CD4-positive, alpha-beta T cell treated with Interferon gamma for 1 hour (primary cell): Measurements from ENCODE around the gene ZNF304.

ENCODE experiments used
- DNase-seq: peaks from one replicate; pipeline ENCODE4 v3.0.0-alpha.2; 2020

ZNF304 gene

GRCh38 chr19:57350877-57351805 is at the start of gene ZNF304:
TSS of gene ZNF304 (plus strand) at chr19:57351271. CDS start at chr19:57351665, 394 bp downstream.
- DNase-seq, result peak; percentile 85

GRCh38 chr19:57302020-57302465 is 49.0 kb upstream of the ZNF304 start:
- no peak for DNase-seq

GRCh38 chr19:57302727-57303401 is 48.2 kb upstream of the ZNF304 start:
- no peak for DNase-seq

GRCh38 chr19:57305056-57305455 is 46.0 kb upstream of the ZNF304 start:
- no peak for DNase-seq

GRCh38 chr19:57308514-57308913 is 42.6 kb upstream of the ZNF304 start:
- no peak for DNase-seq

- no peak for DNase-seq
These were observed 40.3 kb upstream of the ZNF304 start for GRCh38 chr19:57310792-57311191.

DNA sequence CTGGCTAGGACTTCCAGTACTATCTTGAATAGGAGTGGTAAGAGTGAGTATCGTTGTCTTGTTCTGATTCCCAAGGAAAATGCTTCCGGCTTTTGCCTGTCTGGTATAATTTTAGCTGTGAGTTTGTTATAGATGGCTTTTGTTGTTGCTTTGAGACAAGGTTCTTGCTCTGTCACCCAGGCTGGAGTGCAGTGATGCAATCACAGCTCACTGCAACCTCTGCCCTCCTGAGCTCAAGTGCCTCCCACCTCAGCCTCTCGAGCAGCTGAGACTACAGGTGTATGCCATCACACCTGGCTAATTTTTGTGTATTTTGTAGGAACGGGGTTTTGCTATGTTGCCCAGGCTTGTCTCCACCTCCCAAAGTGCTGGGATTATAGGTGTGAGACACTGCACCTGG is 36.9 kb upstream of the ZNF304 start:
- DNase-seq, result no peak

DNA sequence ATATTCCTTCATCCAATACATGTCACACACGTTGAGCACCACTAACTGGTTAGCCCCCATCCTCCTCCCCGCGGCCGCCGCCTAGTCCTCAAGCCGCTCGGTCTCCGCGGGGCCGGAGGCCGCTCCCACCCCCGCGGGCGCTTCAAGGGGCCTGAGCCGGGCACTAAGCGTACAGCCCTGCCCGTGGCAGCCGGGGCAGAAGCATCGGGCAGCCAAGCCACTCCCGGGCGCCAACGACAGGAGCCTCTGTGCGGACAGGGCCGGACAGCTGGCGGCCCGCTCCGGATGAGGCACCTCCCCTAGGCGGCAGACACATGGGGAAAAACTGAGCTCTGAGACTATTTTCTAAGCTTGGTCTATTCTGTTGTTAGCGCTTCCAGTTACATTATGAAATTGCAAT is 33.6 kb upstream of the ZNF304 start:
- no peak for DNase-seq

DNA sequence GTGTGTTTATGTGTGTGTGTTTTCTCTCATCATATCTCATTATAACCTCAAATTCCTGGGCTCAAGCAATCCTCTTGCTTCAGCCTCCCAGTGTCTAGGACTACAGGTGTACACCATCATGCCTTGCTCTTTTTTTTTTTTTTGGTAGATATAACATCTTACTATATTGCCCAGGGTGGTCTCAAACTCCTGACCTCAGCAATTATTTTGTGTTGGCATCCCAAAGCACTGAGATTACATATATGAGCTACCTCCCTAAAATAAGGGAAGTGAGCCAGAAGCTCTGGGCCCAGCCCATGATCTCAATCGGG is 31.2 kb upstream of the ZNF304 start:
- no peak for DNase-seq

GRCh38 chr19:57320180-57321084 is 30.6 kb upstream of the ZNF304 start, which contains the start of gene ZNF543:
TSS of gene ZNF543 (plus strand) at chr19:57320472. CDS start at chr19:57320854, 382 bp downstream.
- peak; percentile 92 for DNase-seq

- DNase-seq, result no peak
These were observed 30.0 kb upstream of the ZNF304 start for GRCh38 chr19:57321116-57321515.

DNA sequence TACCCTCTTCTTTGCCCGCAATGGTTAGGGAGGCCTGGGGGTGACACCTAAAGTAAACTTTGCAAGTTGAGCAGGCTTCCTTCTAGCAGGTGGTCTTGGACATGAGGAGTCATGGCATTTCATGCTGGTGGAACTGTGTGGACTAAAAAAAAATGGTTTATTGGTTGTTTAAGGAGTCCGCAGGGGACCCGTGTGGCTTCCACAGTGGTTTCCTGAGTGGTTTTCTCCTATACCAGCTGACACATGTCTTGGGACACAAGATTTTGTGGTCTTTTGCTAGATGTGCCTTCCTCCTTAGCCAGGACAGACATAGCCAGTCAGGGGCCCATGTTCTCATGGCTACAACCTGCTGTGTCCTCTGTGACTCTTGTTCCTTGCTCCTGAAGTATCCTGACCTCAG is 29.3 kb upstream of the ZNF304 start:
- no peak for DNase-seq

DNA sequence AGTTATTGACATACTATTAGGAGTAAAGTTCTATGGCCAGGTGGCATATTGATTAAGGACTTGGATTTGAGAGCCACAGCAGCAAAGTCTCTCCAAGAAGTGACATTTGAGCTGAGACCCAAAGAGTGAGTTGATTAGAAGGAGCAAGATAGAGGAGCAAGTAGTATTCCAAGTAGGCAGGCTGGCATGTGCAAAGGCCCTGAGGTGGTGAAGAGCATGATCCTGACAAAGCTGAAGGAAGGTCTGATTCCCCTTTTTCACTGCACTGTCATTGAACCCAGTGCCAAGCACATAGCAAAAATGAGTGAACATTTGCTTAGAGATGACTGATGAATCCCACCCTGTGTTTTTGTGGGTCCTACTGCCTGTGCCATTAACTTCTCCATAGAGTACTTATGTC is 26.1 kb upstream of the ZNF304 start:
- no peak for DNase-seq

- DNase-seq, result no peak
These were observed 23.1 kb upstream of the ZNF304 start for GRCh38 chr19:57327993-57328392.

GRCh38 chr19:57334191-57334590 is 16.9 kb upstream of the ZNF304 start:
- DNase-seq, result no peak

DNA sequence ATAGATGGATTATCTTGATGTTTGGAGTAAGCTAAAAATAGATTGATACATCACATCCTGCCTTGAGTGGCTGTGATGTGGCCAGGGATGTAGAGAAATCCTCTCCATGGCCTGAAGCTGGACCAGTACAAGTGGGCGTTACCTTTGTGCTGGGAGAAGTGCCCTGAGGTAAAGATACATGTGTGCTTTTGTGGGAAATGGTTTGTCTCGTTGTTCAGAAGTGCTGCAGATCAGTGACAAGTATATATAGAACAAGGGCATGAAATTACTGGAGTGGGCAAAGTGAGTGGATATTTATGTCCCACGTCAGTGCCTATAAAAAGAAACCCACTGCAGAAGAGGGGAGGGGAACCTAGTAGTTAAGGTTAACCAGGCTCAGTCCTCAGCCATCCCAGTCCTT is 12.2 kb upstream of the ZNF304 start:
- DNase-seq, result no peak

- DNase-seq, result no peak
These were observed 8.5 kb upstream of the ZNF304 start for GRCh38 chr19:57342582-57342981.

GRCh38 chr19:57348136-57348535 is 2.9 kb upstream of the ZNF304 start:
- DNase-seq, result no peak

- no peak for DNase-seq
These were observed 796 bp downstream of the ZNF304 start for GRCh38 chr19:57351867-57352266.

DNA sequence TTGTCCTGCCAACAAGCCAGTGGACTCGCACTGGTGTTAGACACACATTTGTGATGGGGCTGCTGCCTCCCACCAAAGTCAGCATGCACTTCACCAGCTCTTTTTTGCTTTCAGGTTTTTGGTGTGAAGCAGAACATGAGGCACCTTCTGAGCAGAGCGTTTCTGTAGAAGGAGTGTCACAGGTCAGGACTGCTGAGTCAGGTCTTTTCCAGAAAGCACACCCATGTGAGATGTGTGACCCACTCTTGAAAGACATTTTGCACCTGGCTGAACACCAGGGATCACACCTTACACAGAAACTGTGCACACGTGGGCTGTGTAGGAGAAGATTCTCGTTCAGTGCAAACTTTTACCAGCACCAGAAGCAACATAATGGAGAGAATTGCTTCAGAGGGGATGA is 4.8 kb downstream of the ZNF304 start:
- no peak for DNase-seq

DNA sequence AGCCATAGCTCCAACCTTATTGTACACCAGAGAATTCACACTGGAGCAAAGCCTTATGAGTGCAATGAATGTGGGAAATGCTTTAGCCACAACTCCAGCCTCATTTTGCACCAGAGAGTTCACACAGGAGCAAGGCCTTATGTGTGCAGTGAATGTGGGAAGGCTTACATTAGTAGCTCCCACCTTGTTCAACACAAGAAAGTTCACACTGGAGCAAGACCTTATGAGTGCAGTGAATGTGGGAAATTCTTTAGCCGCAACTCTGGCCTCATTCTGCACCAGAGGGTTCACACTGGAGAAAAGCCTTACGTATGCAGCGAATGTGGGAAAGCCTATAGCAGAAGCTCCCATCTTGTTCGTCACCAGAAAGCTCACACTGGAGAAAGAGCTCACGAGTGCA is 6.3 kb downstream of the ZNF304 start:
- no peak for DNase-seq

DNA sequence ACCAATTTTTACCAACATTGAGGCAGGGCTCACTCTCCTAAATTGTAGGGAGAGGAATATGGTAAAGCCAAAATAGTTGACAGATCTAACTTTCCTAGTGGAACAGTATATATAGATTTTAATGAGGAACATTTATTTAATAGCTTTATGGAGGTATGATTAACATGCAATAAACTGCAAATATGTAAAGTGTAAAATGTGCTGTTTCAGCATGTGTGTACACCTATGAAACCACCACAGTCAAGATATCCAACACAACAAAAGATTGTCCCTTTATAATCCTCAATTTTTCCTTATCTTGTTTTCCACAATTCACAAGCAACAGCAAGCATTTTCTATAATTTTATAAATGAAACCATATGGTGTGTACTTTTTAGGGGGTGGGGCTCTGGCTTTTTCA is 8.2 kb downstream of the ZNF304 start:
- no peak for DNase-seq

- no peak for DNase-seq
These were observed 11.3 kb downstream of the ZNF304 start for GRCh38 chr19:57362419-57362818.
